Trophoblast cell (in vitro differentiated cells and primary cell): ENCODE measurements around the gene PKP4.
"Not testable (repeated sequence)": the region's sequence is repeated elsewhere in the genome, so short reads cannot be mapped to it uniquely, and the experiment has no call there.

Experiments
- DNase-seq, 2 donors: peaks; one replicate each; pipeline ENCODE4 v3.0.0-alpha.2; 2016
- H2AFZ ChIP-seq: 2 replicates; pipeline ENCODE4 v1.6.1; 2013; ENCODE audit warnings: low read length, moderate library complexity, mild to moderate bottlenecking; ENCODE audit not compliant: insufficient read depth, poor library complexity
- H2AK5ac ChIP-seq: 2 replicates; pipeline ENCODE4 v1.6.1; 2013; ENCODE audit warnings: mild to moderate bottlenecking, low read length
- H2BK120ac ChIP-seq: 2 replicates; pipeline ENCODE4 v1.6.1; 2013; ENCODE audit warnings: low read length, mild to moderate bottlenecking, moderate library complexity; ENCODE audit not compliant: insufficient read depth, poor library complexity
- H2BK12ac ChIP-seq: 2 replicates; pipeline ENCODE4 v1.6.1; 2013; ENCODE audit warnings: mild to moderate bottlenecking, low read length, moderate library complexity
- H2BK5ac ChIP-seq: 2 replicates; pipeline ENCODE4 v1.6.1; 2013; ENCODE audit warnings: low read length, low read depth, moderate library complexity, mild to moderate bottlenecking; ENCODE audit not compliant: poor library complexity
- H3K14ac ChIP-seq: 2 replicates; pipeline ENCODE4 v1.6.1; 2013; ENCODE audit warnings: mild to moderate bottlenecking, low read length
- H3K18ac ChIP-seq: 2 replicates; pipeline ENCODE4 v1.6.1; 2013; ENCODE audit warnings: mild to moderate bottlenecking, low read length
- H3K23ac ChIP-seq: 2 replicates; pipeline ENCODE4 v1.6.1; 2013; ENCODE audit warnings: low read length
- H3K27ac ChIP-seq: 2 replicates; pipeline ENCODE4 v1.5.1; 2013; ENCODE audit warnings: low read depth, mild to moderate bottlenecking, inconsistent platforms, low read length, moderate library complexity
- H3K27me3 ChIP-seq: 2 replicates; pipeline ENCODE4 v1.6.1; 2013; ENCODE audit warnings: inconsistent platforms, mild to moderate bottlenecking, low read length, moderate library complexity; ENCODE audit not compliant: insufficient read depth
- H3K36me3 ChIP-seq, 2 experiments: 1 replicate in 1 of 2; 2 replicates in 1 of 2; pipeline ENCODE4 v1.6.1; 2013; ENCODE audit warnings: low read length in 2 of 2, mild to moderate bottlenecking in 2 of 2, moderate library complexity in 1 of 2; ENCODE audit not compliant: insufficient read depth in 2 of 2, control insufficient read depth in 1 of 2
- H3K4ac ChIP-seq: 2 replicates; pipeline ENCODE4 v1.6.1; 2013; ENCODE audit warnings: low read depth, mild to moderate bottlenecking, low read length, moderate library complexity
- H3K4me1 ChIP-seq, 2 experiments: 1 replicate in 1 of 2; 2 replicates in 1 of 2; pipeline ENCODE4 v1.6.1; 2013; ENCODE audit warnings: low read length in 2 of 2, mild to moderate bottlenecking in 2 of 2, moderate library complexity in 1 of 2; ENCODE audit not compliant: insufficient read depth in 2 of 2, control insufficient read depth in 1 of 2
- H3K4me2 ChIP-seq: 2 replicates; pipeline ENCODE4 v1.6.1; 2013; ENCODE audit warnings: inconsistent platforms, mild to moderate bottlenecking, low read length, moderate library complexity
- H3K4me3 ChIP-seq: 2 replicates; pipeline ENCODE4 v1.5.1; 2013; ENCODE audit warnings: mild to moderate bottlenecking, low read depth, low read length, inconsistent platforms
- H3K79me1 ChIP-seq: one replicate; pipeline ENCODE4 v1.6.1; 2013; ENCODE audit warnings: low read length
- H3K79me2 ChIP-seq: 2 replicates; pipeline ENCODE4 v1.6.1; 2013; ENCODE audit warnings: low read length, mild to moderate bottlenecking; ENCODE audit not compliant: control insufficient read depth, insufficient read depth, poor library complexity
- H3K9ac ChIP-seq: 2 replicates; pipeline ENCODE4 v1.6.1; 2013; ENCODE audit warnings: mild to moderate bottlenecking, low read length
- H3K9me3 ChIP-seq: 2 replicates; pipeline ENCODE4 v1.6.1; 2013; ENCODE audit warnings: low read depth, mild to moderate bottlenecking, control low read depth, inconsistent platforms, low read length; ENCODE audit not compliant: insufficient read depth
- H4K12ac ChIP-seq: 2 replicates; pipeline ENCODE4 v1.6.1; 2013; ENCODE audit warnings: low read depth, mild to moderate bottlenecking, low read length, moderate library complexity
- H4K8ac ChIP-seq: 2 replicates; pipeline ENCODE4 v1.6.1; 2013; ENCODE audit warnings: low read depth, mild to moderate bottlenecking, low read length, moderate library complexity
- H4K91ac ChIP-seq: one replicate; pipeline ENCODE4 v1.6.1; 2013; ENCODE audit warnings: low read depth, mild to moderate bottlenecking, low read length, moderate library complexity
- WGBS: extraction: QIAGEN DNeasy Blood & Tissue Kit; methylation state at CpG from one replicate; pipeline ENCODE4 v1.1.7; 2013; ENCODE audit warnings: missing lambda C conversion rate; ENCODE audit not compliant: insufficient read length, insufficient coverage; ENCODE audit errors: extremely low coverage; 5-methylcytosine and 5-hydroxymethylcytosine counted together

Gene PKP4

DNA sequence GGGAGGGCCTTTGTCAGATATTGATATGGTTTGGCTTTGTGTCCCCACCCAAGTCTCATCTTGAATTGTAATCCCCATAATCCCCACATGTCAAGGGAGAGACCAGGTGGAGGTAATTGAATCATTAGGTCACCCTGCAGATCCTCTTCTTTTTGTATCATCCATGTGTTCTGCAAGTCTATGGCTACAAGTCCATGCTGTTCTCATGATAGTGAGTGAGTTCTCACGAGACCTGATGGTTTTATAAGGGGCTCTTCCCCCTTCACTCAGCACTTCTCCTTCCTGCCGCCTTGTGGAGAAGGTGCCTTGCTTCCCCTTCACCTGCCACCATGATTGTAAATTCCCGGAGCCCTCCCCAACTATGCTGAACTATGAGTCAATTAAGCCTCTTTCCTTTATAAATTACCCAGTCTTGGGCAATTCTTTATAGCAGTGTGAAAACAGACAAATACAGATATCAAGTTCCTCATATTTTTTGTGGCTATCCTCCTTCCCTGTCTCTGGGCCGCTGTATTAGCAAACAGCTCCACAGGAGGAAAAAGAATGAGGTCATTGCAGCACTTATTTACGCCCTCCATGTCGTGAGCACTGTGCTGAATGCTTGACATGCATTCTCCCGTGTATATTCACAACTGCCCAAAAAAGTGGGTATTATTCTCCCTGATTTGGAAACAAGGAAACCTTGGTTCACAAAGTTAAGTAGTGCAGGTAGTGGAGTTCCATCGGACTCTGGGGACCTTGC lies 248.1 kb downstream of the PKP4 start:
- not testable (repeated sequence) for H3K18ac ChIP-seq, H3K4ac ChIP-seq, H3K36me3 ChIP-seq, H3K9ac ChIP-seq, H2AFZ ChIP-seq, H2AK5ac ChIP-seq, H2BK120ac ChIP-seq, H3K14ac ChIP-seq, H2BK12ac ChIP-seq, H4K12ac ChIP-seq, H3K27me3 ChIP-seq, H3K79me1 ChIP-seq, H2BK5ac ChIP-seq, H4K91ac ChIP-seq, H4K8ac ChIP-seq, H3K79me2 ChIP-seq, H3K9me3 ChIP-seq, H3K4me2 ChIP-seq, DNase-seq, H3K23ac ChIP-seq, H3K4me3 ChIP-seq, H3K27ac ChIP-seq, H3K4me1 ChIP-seq
- WGBS: no CpG with 5 or more reads among the region's 8 CpGs

- Histone ChIP-seq H2BK120ac (no peak overlapping the region), H3K4ac (no peak overlapping the region)
Measured at GRCh38 chr2:158712791-158713522, 256.2 kb downstream of the PKP4 start.

DNA sequence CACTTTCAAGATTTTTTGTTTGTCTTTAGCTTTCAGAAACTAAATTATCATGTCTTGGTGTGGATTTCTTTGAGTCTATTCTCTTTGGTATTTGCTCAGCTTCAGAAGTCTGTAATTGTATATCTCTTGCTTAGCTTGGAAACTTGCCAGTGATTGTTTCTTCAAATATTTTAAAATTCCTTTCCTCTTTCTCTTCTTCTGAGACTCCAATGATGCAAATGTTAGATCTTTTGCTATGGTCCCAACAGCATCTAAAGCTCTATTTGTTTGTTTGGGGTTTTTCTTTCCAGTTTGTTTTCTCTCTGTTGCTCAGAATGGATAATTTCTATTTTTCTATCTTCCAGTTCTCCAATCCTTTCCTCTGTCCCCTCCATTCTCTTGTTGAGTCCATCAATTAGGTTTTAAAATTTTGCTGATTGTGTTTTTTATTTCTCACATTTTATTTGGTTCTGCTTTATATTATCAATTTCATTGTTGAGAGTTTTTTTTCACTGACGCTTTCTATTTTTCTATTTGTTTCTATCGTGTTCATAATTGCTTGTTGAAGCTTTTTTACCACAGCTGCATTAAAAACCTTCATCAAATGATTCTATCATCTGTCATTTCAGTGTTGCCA lies 256.9 kb downstream of the PKP4 start:
- Histone ChIP-seq H2BK12ac (no peak overlapping the region), H3K79me2 (no peaks in the 10 kb centered on the region), H3K27ac (no peak overlapping the region), H3K18ac (no peak overlapping the region), H3K79me1 (no peaks in the 10 kb centered on the region), H3K4me2 (no peak overlapping the region), H3K9ac (no peak overlapping the region), H3K4me3 (no peak overlapping the region), H3K23ac (no peak overlapping the region), H3K27me3 (no peaks in the 10 kb centered on the region), H4K91ac (no peak overlapping the region), H3K4me1 (peaks cover 10 to 11% of the 10 kb centered on the region in 2 experiments), H4K8ac (no peak overlapping the region), H4K12ac (no peak overlapping the region), H3K4ac (no peak overlapping the region), H2BK120ac (no peak overlapping the region), H2AK5ac (no peak overlapping the region), H2BK5ac (no peak overlapping the region), H2AFZ (no peak overlapping the region), H3K36me3 (no peaks in the 10 kb centered on the region), H3K14ac (no peak overlapping the region), H3K9me3 (no peaks in the 10 kb centered on the region)
- WGBS: no CpG with 5 or more reads among the region's 2 CpGs
- DNase-seq: no peak

More at GRCh38 chr2:158712791-158713522, 256.2 kb downstream of the PKP4 start:
- Histone ChIP-seq H3K79me1 (no peaks in the 10 kb centered on the region), H3K27me3 (no peaks in the 10 kb centered on the region), H3K9ac (no peak overlapping the region), H4K91ac (no peak overlapping the region), H2BK5ac (no peak overlapping the region), H3K36me3 (no peaks in the 10 kb centered on the region), H3K79me2 (no peaks in the 10 kb centered on the region), H3K23ac (no peak overlapping the region), H2AK5ac (no peak overlapping the region), H3K4me3 (no peak overlapping the region), H2AFZ (no peak overlapping the region), H3K14ac (no peak overlapping the region), H3K18ac (no peak overlapping the region), H4K8ac (no peak overlapping the region), H3K4me2 (no peak overlapping the region), H3K4me1 (peaks cover 10 to 11% of the 10 kb centered on the region in 2 experiments), H3K9me3 (no peaks in the 10 kb centered on the region), H4K12ac (no peak overlapping the region), H3K27ac (no peak overlapping the region), H2BK12ac (no peak overlapping the region)
- DNase-seq: no peak
- WGBS: no CpG with 5 or more reads among the region's 5 CpGs

- H3K4ac ChIP-seq: no peak overlapping the region
- no peaks in the 10 kb centered on the region for H3K36me3 ChIP-seq
- no peak overlapping the region for H3K4me2 ChIP-seq
- no peaks in the 10 kb centered on the region for H3K27me3 ChIP-seq
- H2BK5ac ChIP-seq: no peak overlapping the region
- H4K8ac ChIP-seq: no peak overlapping the region
- no CpG with 5 or more reads among the region's 4 CpGs for WGBS
- no peaks in the 10 kb centered on the region for H3K9me3 ChIP-seq
- H3K79me1 ChIP-seq: no peaks in the 10 kb centered on the region
- H3K4me3 ChIP-seq: no peak overlapping the region
- H2BK12ac ChIP-seq: no peak overlapping the region
- no peak overlapping the region for H2BK120ac ChIP-seq
- DNase-seq: no peak
- H4K12ac ChIP-seq: no peak overlapping the region
- no peak overlapping the region for H3K23ac ChIP-seq
- H4K91ac ChIP-seq: no peak overlapping the region
- no peak overlapping the region for H3K18ac ChIP-seq
- no peak overlapping the region for H2AK5ac ChIP-seq
- H3K27ac ChIP-seq: no peak overlapping the region
- no peaks in the 10 kb centered on the region for H3K79me2 ChIP-seq
- H2AFZ ChIP-seq: no peak overlapping the region
- H3K9ac ChIP-seq: no peak overlapping the region
- no peak overlapping the region for H3K14ac ChIP-seq
- H3K4me1 ChIP-seq: peaks cover 10 to 11% of the 10 kb centered on the region in 2 experiments
Measured at GRCh38 chr2:158714420-158714819, 257.7 kb downstream of the PKP4 start.
